Stimulated activated naive CD8-positive, alpha-beta T cell treated with anti-CD3 and anti-CD28 coated beads, Interleukin-15, Interleukin-2, amounts not matched to agents 100 ng/mL and 50 ng/mL, for 24 hours (primary cell): ENCODE results near the gene TPT1.
"Not testable (repeated sequence)": the region's sequence is repeated elsewhere in the genome, so short reads cannot be mapped to it uniquely, and the experiment has no call there.

Experiments
- H3K27ac Mint-ChIP-seq: one replicate; pipeline ENCODE4 v1.8.0; 2021; ENCODE audit warnings: mild to moderate bottlenecking, mixed read lengths
- H3K27me3 Mint-ChIP-seq: one replicate; pipeline ENCODE4 v1.8.0; 2021; ENCODE audit warnings: mixed read lengths
- H3K36me3 Mint-ChIP-seq: one replicate; pipeline ENCODE4 v1.8.0; 2021; ENCODE audit warnings: low read depth, mixed read lengths
- H3K4me1 Mint-ChIP-seq: one replicate; pipeline ENCODE4 v1.8.0; 2021; ENCODE audit warnings: low read depth, mixed read lengths
- H3K4me3 Mint-ChIP-seq: one replicate; pipeline ENCODE4 v1.8.0; 2021; ENCODE audit warnings: mild to moderate bottlenecking, mixed read lengths
- H3K9me3 Mint-ChIP-seq: one replicate; pipeline ENCODE4 v1.8.0; 2021; ENCODE audit warnings: mixed read lengths

The TPT1 gene

DNA sequence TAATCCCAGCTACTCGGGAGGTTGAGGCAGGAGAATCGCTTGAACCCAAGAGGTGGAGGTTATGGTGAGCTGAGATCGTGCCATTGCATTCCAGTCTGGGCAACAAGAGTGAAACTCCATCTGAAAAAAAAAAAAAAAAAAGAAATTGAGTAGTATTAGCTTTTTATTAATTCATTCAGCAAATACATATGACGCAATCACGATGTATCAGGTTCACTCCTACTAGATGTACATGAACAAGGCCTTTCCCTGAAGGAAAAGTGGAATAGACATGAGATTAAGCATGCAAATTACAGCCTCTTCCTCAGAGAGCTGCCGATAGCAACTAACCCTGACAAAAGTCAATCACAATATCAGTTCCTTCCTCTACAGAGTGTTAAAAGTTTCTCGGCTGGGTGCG, 9.2 kb upstream of the TPT1 start:
- Mint-ChIP-seq H3K27me3 (no peaks in the 10 kb centered on the region), H3K27ac (no peak overlapping the region), H3K9me3 (no peaks in the 10 kb centered on the region), H3K4me1 (peaks cover 8% of the 10 kb centered on the region), H3K4me3 (no peak overlapping the region), H3K36me3 (peaks cover 44% of the 10 kb centered on the region)

DNA sequence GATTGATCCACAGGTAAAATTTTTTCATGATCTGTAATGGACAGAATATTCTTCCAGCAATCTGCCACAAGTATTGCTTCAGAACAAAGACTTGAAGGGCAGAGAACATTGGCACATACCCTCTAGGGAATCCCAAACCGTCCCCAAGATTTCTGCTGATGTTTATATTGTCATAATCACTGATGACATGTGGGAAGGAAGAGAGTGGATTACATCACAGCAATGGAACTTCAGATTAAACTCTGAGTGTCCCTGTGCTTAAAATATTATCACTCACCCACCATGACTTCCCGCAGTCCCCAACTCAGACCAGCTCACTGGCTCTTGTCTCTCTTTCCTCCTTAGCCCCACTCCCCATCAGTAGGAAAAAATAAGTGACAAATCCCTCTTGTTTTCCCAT, 8.5 kb upstream of the TPT1 start:
- Mint-ChIP-seq H3K9me3 (no peaks in the 10 kb centered on the region), H3K36me3 (peaks cover 47% of the 10 kb centered on the region), H3K4me1 (peaks cover 10% of the 10 kb centered on the region), H3K4me3 (no peak overlapping the region), H3K27me3 (no peaks in the 10 kb centered on the region), H3K27ac (peak overlapping the region; percentile 61)

DNA sequence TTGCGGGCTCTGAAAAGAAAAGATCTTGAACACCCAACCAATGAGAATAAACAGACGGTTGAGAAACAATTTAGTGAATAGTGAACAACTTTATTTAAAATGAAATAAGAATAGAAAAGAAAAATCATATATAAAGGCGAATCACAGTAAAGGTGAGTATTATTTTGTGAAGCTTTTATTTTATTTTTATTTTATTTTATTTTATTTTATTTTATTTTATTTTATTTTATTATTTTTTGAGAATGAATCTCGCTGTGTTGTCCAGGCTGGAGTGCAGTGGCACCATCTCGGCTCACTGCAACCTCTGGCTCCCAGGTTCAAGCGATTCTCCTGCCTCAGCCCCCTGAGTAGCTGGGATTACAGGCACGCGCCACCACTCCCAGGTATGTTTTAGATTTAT, 3.1 kb upstream of the TPT1 start:
- peaks cover 43% of the 10 kb centered on the region for H3K36me3 Mint-ChIP-seq
- H3K27me3 Mint-ChIP-seq, H3K27ac Mint-ChIP-seq, H3K4me3 Mint-ChIP-seq, H3K9me3 Mint-ChIP-seq: not testable (repeated sequence)
- H3K4me1 Mint-ChIP-seq: peaks cover 34% of the 10 kb centered on the region

DNA sequence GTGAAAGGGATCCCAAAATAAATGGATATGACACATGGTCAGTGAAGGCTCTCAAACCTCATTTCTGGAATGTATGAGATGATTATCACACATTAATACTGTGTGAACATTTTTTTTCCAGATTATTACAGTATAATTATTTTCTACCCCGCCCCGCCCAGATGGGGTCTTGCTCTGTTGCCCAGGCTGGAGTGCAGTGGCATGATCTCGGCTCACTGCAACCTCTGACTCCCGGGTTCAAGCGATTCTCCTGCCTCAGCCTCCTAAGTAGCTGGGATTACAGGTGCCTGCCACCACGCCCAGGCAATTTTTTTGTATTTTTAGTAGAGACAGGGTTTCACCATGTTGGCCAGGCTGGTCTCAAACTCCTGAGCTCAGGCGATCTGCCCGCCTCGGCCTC, 2.1 kb upstream of the TPT1 start:
- Mint-ChIP-seq H3K4me3 (peak overlapping the region; percentile 35), H3K36me3 (peaks cover 50% of the 10 kb centered on the region), H3K4me1 (peaks cover 44% of the 10 kb centered on the region)
- H3K9me3 Mint-ChIP-seq, H3K27ac Mint-ChIP-seq, H3K27me3 Mint-ChIP-seq: not testable (repeated sequence)

DNA sequence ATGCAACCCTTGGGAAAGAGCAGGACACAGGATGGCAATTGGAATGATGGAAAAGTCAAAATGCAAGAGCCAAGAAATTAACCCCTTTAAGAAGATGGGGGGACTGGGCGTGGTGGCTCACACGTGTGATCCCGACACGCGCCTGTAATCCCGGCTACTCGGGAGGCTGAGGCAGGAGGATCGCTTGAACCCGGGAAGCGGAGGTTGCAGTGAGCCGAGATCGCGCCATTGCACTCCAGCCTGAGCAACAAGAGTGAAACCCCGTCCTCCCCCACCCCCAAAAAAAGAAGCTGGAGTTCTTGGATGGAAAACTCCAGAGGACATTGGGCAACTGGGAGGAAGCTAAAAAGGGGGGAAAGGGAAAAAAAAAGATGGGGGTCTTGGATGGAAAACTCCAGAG, 1.7 kb upstream of the TPT1 start:
- Mint-ChIP-seq H3K4me1 (peaks cover 46% of the 10 kb centered on the region), H3K4me3 (peak overlapping the region; percentile 96), H3K36me3 (peaks cover 51% of the 10 kb centered on the region)
- H3K27ac Mint-ChIP-seq, H3K27me3 Mint-ChIP-seq, H3K9me3 Mint-ChIP-seq: not testable (repeated sequence)

DNA sequence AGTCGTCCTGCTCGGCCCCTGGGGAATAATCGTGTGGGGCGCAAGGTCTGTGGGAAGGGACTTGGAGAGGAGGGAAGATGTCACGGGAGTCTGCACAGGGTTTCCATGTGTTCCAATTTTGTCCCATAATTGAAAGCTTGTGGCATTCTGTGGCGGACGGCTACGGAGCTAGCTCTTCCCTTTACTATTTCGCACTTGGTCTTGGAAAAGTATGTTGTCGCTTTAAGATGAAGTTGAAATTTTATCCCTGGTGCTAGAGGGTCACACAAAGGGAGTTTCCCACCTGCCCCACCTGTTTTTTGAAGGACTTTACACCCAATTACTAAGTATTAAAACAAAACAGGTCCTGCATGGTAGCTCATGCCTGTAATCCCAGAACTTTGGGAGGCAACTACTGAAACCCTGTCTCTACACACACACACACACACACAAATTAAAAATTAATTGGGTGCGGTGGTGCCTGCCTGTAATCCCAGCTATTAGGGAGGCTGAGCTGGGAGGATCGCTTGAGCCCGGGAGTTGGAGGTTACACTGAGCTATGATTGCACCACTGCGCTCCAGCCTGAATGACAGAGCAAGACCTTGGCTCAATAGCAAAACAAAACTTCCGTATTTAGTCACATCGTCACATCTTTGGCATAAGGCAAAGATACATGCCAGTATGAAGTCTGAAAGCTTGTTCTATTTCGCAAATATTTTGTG, 967 bp upstream of the TPT1 start:
- peaks cover 53% of the 10 kb centered on the region for H3K4me1 Mint-ChIP-seq
- H3K27ac Mint-ChIP-seq: peak overlapping the region; percentile 99
- H3K9me3 Mint-ChIP-seq: no peaks in the 10 kb centered on the region
- peaks cover 52% of the 10 kb centered on the region for H3K36me3 Mint-ChIP-seq
- peak overlapping the region; percentile 96 for H3K4me3 Mint-ChIP-seq
- no peaks in the 10 kb centered on the region for H3K27me3 Mint-ChIP-seq

DNA sequence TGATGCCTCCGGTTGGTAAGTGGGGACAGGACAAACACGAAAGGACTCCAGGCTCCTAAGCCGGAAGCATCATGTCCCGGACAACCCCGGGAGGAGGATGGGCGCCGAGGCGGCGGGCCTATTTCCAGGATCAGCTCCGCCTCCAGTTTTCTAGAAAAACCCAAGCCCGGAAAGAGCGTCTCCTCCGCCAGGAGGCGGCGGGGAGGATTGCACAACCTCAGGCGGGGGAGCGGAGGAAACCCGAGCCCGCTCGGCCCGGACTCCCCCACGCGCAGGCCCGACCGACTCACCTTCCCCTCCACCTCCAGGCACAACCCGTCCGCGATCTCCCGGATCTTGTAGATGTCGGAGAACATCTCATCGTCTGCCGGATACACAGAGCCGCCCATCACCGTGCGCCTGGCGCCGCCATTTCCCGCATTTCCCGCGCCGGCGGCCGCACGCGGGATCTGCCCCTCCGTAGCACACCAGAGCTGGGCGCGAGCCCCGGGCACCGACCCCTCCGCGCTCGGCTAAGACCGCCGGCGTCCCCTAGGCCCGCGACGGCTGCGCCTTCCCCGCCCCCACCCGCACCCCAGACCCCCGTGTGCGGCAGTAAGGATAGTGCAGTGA, 455 bp downstream of the TPT1 start:
- Mint-ChIP-seq H3K4me1 (peaks cover 67% of the 10 kb centered on the region), H3K27me3 (no peaks in the 10 kb centered on the region), H3K4me3 (peak overlapping the region; percentile 96), H3K9me3 (no peaks in the 10 kb centered on the region), H3K27ac (peak overlapping the region; percentile 99), H3K36me3 (peaks cover 62% of the 10 kb centered on the region)

DNA sequence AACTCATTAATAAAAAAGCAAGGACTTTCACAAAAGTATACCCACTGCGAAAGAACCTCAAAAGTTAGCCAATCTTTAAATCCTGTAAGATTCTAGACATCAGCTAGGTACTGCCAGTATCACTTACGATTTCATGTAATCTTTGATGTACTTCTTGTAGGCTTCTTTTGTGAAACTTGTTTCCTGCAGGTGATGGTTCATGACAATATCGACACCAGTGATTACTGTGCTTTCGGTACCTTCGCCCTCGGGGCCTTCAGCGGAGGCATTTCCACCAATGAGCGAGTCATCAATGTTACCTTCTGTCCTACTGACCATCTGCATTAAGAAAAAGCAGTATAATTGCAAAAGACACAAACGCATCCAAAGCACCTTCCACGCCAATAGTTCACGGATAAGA, 1.1 kb downstream of the TPT1 start:
- Mint-ChIP-seq H3K27me3 (no peaks in the 10 kb centered on the region), H3K9me3 (no peaks in the 10 kb centered on the region), H3K27ac (peak overlapping the region; percentile 99), H3K4me1 (peaks cover 74% of the 10 kb centered on the region), H3K4me3 (peak overlapping the region; percentile 96), H3K36me3 (peaks cover 69% of the 10 kb centered on the region)

DNA sequence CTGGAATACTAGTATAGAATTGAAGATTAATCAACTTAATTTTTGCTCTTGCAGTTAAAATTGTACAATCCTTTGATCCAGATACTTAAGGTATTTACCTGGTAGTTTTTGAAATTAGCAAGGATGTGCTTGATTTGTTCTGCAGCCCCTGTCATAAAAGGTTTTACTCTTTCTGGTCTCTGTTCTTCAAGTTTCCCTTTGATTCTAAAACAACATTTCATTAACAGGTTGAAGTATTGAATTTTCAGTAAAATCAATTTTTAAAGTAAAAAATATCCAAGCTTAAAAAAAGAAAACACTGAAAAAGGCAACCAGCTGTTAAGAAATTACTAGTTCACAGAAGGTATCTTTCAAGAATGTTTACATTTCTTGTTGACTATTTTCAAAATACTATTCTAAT, 1.6 kb downstream of the TPT1 start:
- Mint-ChIP-seq H3K9me3 (no peaks in the 10 kb centered on the region), H3K36me3 (peaks cover 70% of the 10 kb centered on the region), H3K4me3 (peak overlapping the region; percentile 96), H3K4me1 (peaks cover 76% of the 10 kb centered on the region), H3K27ac (peak overlapping the region; percentile 99), H3K27me3 (no peaks in the 10 kb centered on the region)

DNA sequence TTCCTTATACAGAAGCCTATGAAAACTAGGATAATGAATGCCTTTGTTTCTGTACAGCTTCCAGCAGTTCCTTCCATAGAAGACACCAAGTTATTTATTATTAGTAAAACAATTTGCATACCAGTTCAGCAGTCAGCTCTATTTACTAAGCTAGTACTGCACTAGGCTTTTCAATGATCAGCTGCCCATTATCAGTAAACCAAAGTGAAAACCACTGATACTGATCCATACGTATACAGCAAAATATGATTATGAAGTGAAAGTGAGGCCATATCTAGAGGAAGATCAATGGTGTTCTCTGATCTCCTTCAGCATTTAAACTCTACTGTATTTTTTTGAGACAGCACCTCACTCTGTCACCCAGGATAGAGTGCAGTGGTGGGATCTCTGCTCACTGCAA, 3.2 kb downstream of the TPT1 start:
- Mint-ChIP-seq H3K4me3 (peak overlapping the region; percentile 96), H3K4me1 (peaks cover 87% of the 10 kb centered on the region), H3K27me3 (no peaks in the 10 kb centered on the region), H3K27ac (peak overlapping the region; percentile 86), H3K36me3 (peaks cover 75% of the 10 kb centered on the region), H3K9me3 (no peaks in the 10 kb centered on the region)

DNA sequence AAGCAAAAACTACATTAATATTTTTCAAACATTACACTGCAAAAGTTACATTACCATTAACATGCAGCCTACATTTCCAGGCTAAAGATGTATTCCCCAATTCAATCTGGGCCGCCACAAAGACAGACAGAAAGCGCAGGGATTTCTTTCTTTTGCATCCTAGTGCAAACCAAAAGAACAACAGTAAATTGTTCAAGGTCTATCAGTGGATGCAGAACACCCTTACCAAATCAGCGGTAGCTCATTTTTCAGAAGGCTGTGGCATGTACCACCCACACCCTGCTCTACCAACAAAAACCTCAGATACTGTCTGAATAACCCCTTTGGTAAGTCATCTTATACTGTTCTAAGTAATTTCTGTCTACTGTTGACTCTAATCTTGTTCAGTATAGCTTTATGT, 3.6 kb downstream of the TPT1 start:
- peaks cover 73% of the 10 kb centered on the region for H3K36me3 Mint-ChIP-seq
- H3K9me3 Mint-ChIP-seq: no peaks in the 10 kb centered on the region
- H3K4me3 Mint-ChIP-seq: peak overlapping the region; percentile 96
- peaks cover 87% of the 10 kb centered on the region for H3K4me1 Mint-ChIP-seq
- H3K27me3 Mint-ChIP-seq: no peaks in the 10 kb centered on the region
- peak overlapping the region; percentile 22 for H3K27ac Mint-ChIP-seq

DNA sequence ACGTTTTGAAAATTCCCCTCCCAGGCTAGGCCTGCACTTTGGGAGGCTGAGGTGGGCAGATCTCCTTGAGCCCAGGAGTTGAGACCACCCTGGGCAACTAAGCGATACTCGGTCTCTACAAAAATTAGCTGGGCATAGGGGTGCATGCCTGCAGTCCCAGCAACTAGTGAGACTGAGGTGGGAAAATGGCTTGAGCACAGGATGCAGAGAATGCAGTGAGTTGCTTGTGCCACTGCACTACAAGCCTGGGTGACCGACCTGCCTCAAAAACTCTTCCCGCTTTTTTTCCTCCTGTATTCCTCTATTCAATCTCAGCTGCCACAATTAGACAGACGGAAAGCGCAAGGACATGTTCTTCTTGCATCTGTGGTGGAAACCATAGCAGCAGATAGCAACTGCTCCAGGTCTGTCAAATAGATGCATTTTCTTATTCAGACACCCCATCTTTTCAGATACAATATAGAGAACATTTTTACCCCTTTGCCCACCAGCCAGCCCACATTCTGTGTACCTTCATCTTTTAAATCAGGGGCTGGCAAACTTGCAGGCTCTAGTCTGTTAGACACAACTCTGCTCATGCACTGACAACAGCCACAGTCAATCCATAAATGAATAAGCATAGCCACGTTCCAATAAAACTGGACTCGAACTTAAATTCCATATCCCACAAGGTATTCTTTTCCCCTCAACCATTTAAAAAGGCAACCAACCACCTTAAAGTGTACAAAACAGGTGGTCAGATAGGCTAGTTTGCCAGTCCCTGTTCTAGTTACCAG, 4.8 kb downstream of the TPT1 start:
- peak overlapping the region; percentile 19 for H3K27ac Mint-ChIP-seq
- peaks cover 93% of the 10 kb centered on the region for H3K4me1 Mint-ChIP-seq
- H3K4me3 Mint-ChIP-seq: peak overlapping the region; percentile 96
- no peaks in the 10 kb centered on the region for H3K9me3 Mint-ChIP-seq
- H3K36me3 Mint-ChIP-seq: peaks cover 72% of the 10 kb centered on the region
- H3K27me3 Mint-ChIP-seq: no peaks in the 10 kb centered on the region

DNA sequence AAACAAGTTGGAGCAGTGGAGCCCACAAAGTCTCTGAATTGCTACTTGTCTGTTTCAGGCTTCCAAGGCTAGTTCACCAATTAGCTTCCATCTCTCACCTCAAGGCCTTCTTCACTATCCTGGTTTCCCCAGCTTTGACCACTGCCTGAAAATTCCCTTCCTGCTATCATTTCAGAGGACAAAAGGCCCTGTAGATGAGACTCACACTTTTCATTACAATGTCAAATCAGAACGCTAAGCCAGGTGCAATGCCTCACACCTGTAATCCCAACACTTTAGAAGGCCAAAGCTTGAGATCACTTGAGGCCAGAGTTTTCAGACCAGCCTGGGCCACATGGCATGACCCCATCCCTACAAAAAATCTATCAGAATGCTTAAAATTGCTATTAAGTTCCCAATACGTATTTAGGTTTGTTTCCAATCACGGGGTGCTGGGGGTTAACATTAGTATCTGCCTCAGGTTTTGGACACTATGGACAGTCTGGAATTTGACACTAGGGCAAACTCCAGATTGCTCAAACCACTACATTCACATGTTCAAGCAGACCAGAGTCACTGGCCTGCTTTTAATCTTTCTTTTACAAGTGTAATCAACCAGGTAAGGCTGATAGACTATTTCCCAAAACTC, 5.5 kb downstream of the TPT1 start:
- Mint-ChIP-seq H3K36me3 (peaks cover 69% of the 10 kb centered on the region), H3K4me1 (peaks cover 96% of the 10 kb centered on the region), H3K27me3 (no peaks in the 10 kb centered on the region), H3K9me3 (no peaks in the 10 kb centered on the region), H3K27ac (peak overlapping the region; percentile 66), H3K4me3 (peak overlapping the region; percentile 96)

DNA sequence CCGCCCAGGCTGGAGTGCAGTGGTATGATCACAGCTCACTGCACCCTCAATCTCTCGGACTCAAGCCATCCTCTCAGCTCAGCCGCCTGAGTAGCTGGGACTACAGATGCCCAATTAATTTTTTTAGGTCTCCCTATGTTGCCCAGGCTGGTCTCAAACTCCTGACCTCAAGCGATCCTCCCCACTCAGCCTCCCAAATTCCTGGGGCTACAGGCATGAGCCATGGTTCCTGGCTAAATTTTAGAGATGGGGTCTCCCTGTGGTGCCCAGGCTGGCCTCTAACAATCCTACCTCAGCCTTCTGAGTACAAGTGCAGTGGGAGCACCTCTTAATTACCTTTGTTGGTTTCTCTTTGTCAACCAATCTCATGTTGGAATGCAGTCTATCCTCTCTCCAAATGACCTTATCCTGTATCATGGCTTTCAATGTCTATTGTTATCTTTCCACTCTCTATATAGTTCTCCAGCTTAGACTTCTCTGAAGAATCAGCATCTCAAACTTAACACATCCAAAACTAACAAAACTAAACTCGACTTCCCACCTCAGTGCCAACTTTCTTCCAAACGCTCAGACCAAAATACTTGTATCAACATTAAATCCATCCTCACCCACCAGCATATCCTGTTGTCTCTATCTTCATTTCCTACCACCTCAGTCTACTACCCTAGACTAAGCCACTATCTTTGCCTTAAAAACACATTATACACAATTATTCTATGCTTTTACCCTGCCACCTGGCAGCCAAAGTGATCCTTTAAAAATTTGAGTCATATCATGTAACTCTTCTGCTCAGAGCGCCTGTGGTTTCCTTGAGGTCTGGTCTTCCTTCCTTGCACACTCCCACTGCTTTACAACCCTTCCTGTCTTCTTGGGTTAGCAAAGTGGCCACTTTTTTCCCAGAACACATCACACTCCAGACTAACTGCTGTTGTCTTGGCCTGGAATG, 6.7 kb downstream of the TPT1 start:
- Mint-ChIP-seq H3K9me3 (no peaks in the 10 kb centered on the region), H3K27me3 (no peaks in the 10 kb centered on the region), H3K4me3 (peak overlapping the region; percentile 14), H3K4me1 (peaks cover 97% of the 10 kb centered on the region), H3K27ac (peak overlapping the region; percentile 66), H3K36me3 (peaks cover 56% of the 10 kb centered on the region)
